ENCODE data around the gene LDB1. TPM values are rescaled to one million over a fixed set of nuclear protein-coding genes. Genes with fewer than 3 reads are reported as not detected.

LDB1 gene
- total and polyA plus RNA-seq, 4 donors, result 2.4 to 51.9 (median 10.3) TPM

DNA sequence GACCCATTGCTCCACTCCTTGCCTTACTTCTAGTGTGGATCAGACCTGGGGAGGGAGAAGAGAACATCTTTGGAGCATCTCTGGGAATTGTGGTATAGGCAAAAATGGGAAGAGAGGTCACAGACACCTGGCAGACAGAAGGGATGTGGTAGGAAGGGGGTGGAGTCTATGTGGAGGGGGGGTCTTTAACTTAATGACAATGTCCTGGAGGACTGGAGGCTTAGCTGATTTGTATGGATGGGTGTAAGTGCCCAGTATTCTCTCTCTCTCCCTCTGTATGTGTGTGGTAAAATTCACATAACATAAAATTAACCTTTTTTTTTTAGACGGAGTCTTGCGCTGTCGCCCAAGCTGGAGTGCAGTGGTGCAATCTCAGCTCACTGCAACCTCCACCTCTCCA lies 3.1 kb upstream of the LDB1 start:
- H3K27ac ChIP-seq (ENCODE audit: low read depth in 1 of 2, low read length in 2 of 2), result no peak overlapping the region
- 93% methylated on average over 3 of the region's 3 CpGs for WGBS
- TF ChIP-seq RAD21 (IDR thresholded peaks at IDR 0.05) (no peak), RXRA (IDR thresholded peaks at IDR 0.05) (no peak), TAF1 (conservative IDR thresholded peaks at IDR 0.05) (no peak)
- TF ChIP-seq, protein P1, sequence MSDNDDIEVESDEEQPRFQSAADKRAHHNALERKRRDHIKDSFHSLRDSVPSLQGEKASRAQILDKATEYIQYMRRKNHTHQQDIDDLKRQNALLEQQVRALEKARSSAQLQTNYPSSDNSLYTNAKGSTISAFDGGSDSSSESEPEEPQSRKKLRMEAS (IDR thresholded peaks at IDR 0.05), result no peak
- TF ChIP-seq, protein P2, sequence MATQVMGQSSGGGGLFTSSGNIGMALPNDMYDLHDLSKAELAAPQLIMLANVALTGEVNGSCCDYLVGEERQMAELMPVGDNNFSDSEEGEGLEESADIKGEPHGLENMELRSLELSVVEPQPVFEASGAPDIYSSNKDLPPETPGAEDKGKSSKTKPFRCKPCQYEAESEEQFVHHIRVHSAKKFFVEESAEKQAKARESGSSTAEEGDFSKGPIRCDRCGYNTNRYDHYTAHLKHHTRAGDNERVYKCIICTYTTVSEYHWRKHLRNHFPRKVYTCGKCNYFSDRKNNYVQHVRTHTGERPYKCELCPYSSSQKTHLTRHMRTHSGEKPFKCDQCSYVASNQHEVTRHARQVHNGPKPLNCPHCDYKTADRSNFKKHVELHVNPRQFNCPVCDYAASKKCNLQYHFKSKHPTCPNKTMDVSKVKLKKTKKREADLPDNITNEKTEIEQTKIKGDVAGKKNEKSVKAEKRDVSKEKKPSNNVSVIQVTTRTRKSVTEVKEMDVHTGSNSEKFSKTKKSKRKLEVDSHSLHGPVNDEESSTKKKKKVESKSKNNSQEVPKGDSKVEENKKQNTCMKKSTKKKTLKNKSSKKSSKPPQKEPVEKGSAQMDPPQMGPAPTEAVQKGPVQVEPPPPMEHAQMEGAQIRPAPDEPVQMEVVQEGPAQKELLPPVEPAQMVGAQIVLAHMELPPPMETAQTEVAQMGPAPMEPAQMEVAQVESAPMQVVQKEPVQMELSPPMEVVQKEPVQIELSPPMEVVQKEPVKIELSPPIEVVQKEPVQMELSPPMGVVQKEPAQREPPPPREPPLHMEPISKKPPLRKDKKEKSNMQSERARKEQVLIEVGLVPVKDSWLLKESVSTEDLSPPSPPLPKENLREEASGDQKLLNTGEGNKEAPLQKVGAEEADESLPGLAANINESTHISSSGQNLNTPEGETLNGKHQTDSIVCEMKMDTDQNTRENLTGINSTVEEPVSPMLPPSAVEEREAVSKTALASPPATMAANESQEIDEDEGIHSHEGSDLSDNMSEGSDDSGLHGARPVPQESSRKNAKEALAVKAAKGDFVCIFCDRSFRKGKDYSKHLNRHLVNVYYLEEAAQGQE (IDR thresholded peaks at IDR 0.05), result no peak

DNA sequence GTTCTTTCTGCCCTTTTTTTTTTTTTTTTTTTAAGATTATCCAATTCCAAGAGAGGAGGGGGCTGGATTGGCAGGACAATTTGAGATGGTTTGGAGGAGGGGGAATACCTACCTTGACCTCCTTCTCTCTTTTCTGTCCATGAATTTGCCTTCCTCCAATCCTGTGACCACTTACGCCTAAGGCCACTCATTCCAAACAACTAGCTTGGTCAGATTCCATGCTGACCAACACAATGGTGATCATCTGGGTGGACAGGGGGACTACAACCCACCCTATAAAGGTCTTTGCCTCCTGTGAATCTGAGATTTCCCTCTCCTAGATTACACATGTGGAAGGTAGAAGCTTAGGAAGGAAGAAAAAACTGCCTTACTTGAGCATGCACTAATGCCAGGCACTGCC lies 2.3 kb upstream of the LDB1 start:
- DNase-seq (ENCODE audit: low spot score), result no peak
- H3K27ac ChIP-seq (ENCODE audit: low read depth in 1 of 2, low read length in 2 of 2), result no peak overlapping the region
- WGBS, result 98% methylated on average over 1 of the region's 1 CpG
- H3K4me3 ChIP-seq (ENCODE audit: low read depth in 1 of 3, low read length in 3 of 3), result no peak overlapping the region
- no peaks in the 10 kb centered on the region for H3K36me3 ChIP-seq (ENCODE audit: control insufficient read depth in 4 of 4, insufficient read depth in 3 of 4, low read depth in 1 of 4, low read length in 3 of 4)
- H3K9ac ChIP-seq (ENCODE audit: low read depth in 1 of 2, low read length in 2 of 2), result no peak overlapping the region
- no peaks in the 10 kb centered on the region for H3K27me3 ChIP-seq (ENCODE audit: control insufficient read depth in 4 of 4, insufficient read depth in 4 of 4, low read length in 3 of 4)
- peaks cover 10 to 32% (median 20%) of the 10 kb centered on the region in 4 donors for H3K4me1 ChIP-seq (ENCODE audit: control insufficient read depth in 4 of 4, insufficient read depth in 4 of 4, low read length in 3 of 4)
- H3K9me3 ChIP-seq (ENCODE audit: control insufficient read depth in 4 of 4, low read length in 3 of 4), result no peaks in the 10 kb centered on the region
- TF ChIP-seq, protein P3, sequence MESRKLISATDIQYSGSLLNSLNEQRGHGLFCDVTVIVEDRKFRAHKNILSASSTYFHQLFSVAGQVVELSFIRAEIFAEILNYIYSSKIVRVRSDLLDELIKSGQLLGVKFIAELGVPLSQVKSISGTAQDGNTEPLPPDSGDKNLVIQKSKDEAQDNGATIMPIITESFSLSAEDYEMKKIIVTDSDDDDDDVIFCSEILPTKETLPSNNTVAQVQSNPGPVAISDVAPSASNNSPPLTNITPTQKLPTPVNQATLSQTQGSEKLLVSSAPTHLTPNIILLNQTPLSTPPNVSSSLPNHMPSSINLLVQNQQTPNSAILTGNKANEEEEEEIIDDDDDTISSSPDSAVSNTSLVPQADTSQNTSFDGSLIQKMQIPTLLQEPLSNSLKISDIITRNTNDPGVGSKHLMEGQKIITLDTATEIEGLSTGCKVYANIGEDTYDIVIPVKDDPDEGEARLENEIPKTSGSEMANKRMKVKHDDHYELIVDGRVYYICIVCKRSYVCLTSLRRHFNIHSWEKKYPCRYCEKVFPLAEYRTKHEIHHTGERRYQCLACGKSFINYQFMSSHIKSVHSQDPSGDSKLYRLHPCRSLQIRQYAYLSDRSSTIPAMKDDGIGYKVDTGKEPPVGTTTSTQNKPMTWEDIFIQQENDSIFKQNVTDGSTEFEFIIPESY (IDR thresholded peaks at IDR 0.05), result no peak
- TF ChIP-seq RAD21 (IDR thresholded peaks at IDR 0.05), result no peak
- TF ChIP-seq, protein P2 (IDR thresholded peaks at IDR 0.05), result no peak
- no peak for TF ChIP-seq EGR1 (IDR thresholded peaks at IDR 0.05; ENCODE audit: low read depth in 2 of 2)
- TF ChIP-seq GABPA (IDR thresholded peaks at IDR 0.05 in 1 of 2, conservative IDR thresholded peaks at IDR 0.05 in 1 of 2), result no peak
- TF ChIP-seq HNF4G (IDR thresholded peaks at IDR 0.05), result no peak
- TF ChIP-seq FOXA2 (IDR thresholded peaks at IDR 0.05), result no peak
- TF ChIP-seq, protein P4, sequence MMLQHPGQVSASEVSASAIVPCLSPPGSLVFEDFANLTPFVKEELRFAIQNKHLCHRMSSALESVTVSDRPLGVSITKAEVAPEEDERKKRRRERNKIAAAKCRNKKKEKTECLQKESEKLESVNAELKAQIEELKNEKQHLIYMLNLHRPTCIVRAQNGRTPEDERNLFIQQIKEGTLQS (IDR thresholded peaks at IDR 0.05), result no peak
- TF ChIP-seq, protein P1 (IDR thresholded peaks at IDR 0.05), result no peak
- no peak for TF ChIP-seq NR2F2 (IDR thresholded peaks at IDR 0.05)
- no peak for TF ChIP-seq SP1 (IDR thresholded peaks at IDR 0.05)
- no peak for TF ChIP-seq FOXA1 (IDR thresholded peaks at IDR 0.05)
- TF ChIP-seq YY1 (IDR thresholded peaks at IDR 0.05), result no peak
- no peak for TF ChIP-seq TAF1 (conservative IDR thresholded peaks at IDR 0.05)
- TF ChIP-seq, protein P5, sequence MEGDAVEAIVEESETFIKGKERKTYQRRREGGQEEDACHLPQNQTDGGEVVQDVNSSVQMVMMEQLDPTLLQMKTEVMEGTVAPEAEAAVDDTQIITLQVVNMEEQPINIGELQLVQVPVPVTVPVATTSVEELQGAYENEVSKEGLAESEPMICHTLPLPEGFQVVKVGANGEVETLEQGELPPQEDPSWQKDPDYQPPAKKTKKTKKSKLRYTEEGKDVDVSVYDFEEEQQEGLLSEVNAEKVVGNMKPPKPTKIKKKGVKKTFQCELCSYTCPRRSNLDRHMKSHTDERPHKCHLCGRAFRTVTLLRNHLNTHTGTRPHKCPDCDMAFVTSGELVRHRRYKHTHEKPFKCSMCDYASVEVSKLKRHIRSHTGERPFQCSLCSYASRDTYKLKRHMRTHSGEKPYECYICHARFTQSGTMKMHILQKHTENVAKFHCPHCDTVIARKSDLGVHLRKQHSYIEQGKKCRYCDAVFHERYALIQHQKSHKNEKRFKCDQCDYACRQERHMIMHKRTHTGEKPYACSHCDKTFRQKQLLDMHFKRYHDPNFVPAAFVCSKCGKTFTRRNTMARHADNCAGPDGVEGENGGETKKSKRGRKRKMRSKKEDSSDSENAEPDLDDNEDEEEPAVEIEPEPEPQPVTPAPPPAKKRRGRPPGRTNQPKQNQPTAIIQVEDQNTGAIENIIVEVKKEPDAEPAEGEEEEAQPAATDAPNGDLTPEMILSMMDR (IDR thresholded peaks at IDR 0.05; ENCODE audit: low read depth, low read length, missing input control), result no peak

More for the DNA sequence above, 3.1 kb upstream of the LDB1 start:
- Histone ChIP-seq H3K9me3 (ENCODE audit: control insufficient read depth in 4 of 4, low read length in 3 of 4) (no peaks in the 10 kb centered on the region), H3K27me3 (ENCODE audit: control insufficient read depth in 4 of 4, insufficient read depth in 4 of 4, low read length in 3 of 4) (no peaks in the 10 kb centered on the region), H3K4me1 (ENCODE audit: control insufficient read depth in 4 of 4, insufficient read depth in 4 of 4, low read length in 3 of 4) (peaks cover 4 to 24% (median 12%) of the 10 kb centered on the region in 4 donors), H3K4me3 (ENCODE audit: low read depth in 1 of 3, low read length in 3 of 3) (no peak overlapping the region), H3K9ac (ENCODE audit: low read depth in 1 of 2, low read length in 2 of 2) (no peak overlapping the region), H3K36me3 (ENCODE audit: control insufficient read depth in 4 of 4, insufficient read depth in 3 of 4, low read depth in 1 of 4, low read length in 3 of 4) (no peaks in the 10 kb centered on the region)
- no peak for DNase-seq (ENCODE audit: low spot score)

Data from liver (tissue), 9 donors.